ENCODE results near the gene RELN.
"Not testable (repeated sequence)": the region's sequence is repeated elsewhere in the genome, so short reads cannot be mapped to it uniquely, and the experiment has no call there.

The RELN gene

DNA sequence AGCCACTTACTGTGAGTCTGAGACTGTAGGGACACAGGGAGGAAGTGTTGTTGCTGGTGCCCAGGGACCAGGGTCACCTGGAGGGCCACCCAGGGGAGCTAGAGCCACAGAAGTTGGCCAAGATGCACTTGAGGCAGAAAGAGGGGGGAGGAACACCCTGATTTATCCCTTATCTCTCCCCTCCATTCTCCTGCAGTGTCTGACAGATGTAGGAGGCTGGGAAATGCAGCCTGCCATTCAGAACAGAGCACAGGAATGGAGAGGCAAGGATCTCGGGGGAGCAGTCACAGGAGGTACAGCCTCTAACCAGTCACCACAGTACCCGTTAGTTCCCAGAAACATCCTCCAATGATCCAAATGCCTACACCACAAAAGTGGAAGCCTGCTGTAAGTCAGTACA is 425.0 kb downstream of the RELN start:
- no peak for DNase-seq (ENCODE audit: low spot score)

DNA sequence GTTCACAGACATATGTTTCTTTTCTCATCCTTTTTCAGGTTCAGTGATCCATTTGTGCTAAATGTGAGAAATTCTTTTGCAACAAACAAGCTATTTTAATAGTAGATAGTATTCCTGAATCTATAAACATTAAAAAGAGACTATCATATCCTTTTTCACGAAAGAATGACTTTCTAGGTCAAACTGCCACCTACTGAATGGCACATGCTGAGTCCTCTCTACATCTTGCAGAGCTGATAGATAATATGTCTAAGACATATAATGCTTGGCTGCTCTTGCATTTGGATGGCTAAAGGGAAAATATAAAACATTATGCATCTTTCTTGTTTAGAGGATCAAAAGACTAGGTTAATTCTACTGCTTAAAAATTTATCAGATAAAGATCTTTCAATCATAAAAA is 429.3 kb downstream of the RELN start:
- DNase-seq (ENCODE audit: low spot score): no peak

DNA sequence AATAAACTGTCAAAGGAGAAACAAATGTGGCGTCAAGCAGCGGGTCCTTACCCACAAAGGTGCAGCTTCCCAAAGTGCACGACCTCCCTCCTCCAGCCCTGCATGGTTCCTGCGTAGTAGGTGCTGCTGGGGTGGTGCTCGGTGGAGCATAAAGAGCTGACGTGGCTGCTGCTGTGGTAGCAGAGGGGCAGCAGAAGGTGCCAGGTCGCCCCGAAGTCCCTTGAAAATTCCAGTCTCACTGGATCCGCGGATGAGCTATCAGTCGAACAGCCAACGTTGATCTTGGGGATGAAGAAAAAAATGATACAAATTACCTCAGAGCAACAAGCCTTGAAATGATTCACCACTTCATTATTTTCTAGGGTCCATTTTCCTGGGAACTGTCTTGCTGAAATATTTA is 438.4 kb downstream of the RELN start:
- DNase-seq (ENCODE audit: low spot score): no peak

DNA sequence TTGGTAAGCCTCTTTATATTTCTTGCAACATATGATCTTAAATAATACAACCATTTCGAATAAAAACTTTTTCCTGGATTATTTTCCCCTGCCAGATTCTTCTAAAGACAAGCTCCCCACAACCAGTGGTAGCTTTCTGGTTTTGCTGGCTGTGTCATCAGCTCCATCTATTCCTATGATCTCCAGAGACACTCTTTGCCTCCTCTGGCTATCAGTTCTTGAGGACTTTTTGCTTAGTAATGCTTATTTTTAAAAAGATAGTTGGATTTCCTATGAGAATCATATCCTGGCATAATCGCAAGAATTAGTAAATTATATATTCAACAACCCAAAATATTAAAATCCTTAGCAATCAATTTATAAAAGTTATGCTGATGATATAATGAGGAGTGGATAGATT is 439.7 kb downstream of the RELN start:
- DNase-seq (ENCODE audit: low spot score): no peak

DNA sequence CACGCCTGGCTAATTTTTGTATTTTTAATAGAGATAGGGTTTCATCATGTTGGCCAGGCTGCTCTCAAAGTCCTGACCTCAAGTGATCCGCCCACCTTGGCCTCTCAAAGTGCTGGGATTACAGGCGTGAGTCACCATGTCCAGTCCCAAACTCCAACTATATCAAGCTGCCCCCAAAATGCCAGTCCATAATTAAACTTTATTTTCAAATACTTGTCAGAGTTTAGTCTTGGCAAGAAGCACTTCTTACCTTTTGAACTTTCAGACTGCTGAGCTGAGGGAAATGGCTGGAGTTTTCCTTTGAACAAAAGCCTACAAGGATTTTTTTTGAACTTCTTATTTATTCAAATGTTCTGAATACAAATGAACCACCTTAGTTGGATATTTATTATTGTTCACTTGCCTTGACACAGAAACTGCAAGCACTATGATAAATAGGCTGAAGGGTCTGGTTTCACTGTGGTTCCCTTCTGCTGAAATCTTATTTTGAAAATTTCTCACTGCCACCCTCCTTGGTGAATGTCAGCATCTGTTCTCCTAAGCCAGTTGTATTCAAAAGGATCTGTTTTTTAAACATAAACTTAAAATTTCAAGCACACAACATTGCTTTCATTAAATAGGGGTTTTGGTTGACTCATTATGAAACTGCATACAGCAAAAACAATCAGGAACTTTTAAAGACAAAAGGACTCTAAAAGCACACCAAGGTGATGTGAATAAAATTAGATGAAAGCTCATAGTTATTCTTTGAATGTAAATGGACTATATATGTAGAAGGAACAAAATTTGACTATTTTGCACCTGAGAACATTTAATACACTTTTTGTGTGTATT is 441.8 kb downstream of the RELN start:
- DNase-seq (ENCODE audit: low spot score): no peak

DNA sequence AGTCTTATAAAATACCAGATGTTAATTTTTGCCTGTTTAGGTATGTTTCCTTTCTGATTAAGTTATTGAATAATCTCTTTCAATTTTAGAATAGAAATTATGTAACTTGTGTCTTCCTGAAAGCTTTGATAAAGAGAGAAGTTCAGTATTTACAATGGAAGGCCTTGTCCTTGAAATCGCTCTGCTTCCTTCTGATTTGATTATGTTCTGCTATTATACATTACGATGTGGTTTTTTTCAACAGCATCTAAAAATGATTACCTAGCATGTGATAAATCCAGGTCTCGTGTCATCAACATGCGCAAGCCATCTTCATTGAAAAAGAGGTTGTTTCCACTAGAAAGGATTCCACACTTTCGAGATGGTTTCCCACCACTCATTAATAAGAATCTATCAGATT is 447.0 kb downstream of the RELN start:
- DNase-seq (ENCODE audit: low spot score): no peak

DNA sequence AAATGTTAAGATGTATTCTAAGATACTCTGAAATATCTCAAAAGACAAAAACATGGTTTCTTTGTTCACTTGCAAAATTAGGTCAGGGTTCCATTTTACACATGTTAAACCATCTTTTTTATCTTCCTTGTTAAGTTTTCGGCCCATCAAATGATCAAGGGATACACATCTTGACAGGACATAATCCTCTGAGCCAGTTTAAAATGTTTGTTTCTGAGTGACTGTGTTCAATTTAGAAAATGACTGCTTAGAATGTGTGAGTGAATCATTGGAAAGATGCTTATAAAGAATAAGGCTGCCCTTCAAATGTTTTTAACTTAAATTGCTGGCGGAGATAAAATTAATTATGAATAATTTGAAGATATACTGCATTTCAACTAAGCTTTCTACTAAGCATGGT is 447.5 kb downstream of the RELN start:
- no peak for DNase-seq (ENCODE audit: low spot score)

DNA sequence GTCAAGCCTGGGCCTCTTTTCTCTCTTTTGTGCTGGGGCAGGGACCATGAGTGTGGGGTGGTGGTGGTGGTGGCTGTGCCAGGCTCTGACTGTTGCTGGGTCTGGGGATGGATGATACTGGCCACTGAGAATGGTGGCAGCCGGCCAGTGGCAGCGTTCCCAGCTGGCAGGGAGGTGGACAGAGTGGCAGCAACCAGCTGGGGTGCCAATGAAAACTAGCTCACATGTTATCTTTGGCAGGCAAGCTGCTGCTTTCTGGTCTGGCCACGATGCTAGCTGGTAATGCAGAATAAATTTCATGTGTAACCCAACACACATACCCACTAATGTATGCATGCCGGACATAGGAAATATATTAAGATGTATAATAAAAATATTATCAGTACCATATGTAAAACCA is 448.4 kb downstream of the RELN start:
- no peak for DNase-seq (ENCODE audit: low spot score)

DNA sequence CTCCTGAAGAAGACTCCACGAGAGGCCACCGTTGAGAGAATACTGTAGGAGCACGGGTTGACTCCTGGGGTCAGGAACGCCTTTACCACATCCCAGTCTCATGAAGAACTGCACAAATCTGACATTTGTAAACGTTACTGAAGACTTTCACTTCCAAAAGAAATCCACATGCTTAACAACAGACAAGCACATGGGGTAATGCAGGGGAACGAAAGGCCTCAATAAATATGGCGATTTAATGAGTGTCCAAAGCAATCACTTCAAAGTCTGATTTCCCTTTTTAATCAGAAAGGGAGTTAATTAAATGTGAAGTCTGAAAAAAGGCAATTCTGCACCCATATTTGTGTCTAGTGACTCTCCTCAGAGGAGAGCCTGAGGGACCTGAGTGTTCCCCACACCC is 449.1 kb downstream of the RELN start:
- no peak for DNase-seq (ENCODE audit: low spot score)

DNA sequence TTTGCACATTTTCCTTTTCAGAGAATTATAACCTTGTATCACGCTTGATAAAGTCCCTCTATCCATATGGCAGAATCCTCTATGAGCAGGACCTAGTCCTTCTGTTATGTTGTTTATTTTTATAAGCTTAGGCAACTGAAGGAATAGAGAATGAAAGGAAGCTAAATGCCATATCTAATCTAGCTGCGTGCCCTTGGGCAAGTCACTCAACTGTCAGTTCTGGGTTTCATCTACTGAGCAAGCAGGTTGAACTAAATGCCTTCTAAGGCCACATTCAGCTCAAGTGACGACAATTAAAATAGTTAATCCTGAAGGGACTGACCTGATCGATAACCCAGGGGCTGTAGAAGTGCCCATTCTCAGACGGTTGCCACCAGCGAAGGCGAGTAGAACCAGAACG is 449.6 kb downstream of the RELN start:
- no peak for DNase-seq (ENCODE audit: low spot score)

DNA sequence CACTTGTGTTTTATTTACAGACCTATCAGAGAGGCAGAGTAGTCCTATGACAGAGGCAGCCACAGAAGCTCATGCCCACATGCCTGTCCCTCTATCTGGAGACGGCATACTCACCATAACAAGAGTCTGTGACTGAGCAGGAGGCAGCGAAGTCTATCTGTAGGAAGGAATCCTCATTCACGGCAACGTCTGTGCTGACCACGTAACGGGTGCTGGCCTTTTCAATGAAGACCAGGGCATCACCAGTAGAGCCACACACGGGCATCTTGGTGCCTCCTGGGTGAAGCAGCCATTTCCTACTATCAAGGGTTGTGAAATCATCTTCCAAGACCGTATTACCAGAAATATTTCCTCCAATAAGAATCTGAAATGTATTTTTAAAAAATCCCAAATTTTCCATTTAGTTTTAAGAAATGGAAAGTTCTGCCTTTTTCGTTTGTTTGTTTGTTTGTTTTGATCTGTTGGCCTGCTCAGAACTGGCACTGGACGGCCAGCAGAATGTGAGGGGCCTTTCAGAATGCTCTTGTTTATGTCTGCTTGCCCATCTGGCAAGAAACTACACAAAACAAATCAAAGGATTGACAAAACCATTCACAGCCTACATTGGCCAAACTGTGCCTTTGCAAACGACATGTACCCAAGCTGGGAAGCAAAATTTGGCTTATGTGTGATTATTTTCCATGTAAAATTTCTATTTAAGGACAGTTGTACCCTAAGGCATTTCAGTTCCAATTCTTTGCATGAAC is 450.3 kb downstream of the RELN start:
- no peak for DNase-seq (ENCODE audit: low spot score)

DNA sequence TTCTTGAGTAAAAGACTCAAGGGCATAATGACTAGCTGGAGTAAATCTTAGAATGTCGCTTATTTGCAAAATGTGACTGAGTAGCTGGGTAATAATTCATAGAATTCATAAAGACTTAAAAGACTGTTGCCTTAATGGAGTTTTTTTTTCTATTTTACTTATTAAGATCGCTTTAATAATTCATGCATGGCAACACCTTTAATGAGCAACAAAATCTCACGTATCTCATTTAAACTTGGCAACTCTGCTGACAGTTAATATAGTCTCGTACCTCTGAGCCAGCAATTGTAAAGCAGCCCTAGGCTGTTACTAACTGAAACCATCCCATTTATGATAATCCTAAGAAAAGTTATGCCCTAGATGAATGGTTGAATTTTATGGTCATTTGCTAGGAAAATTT is 455.7 kb downstream of the RELN start:
- DNase-seq (ENCODE audit: low spot score): no peak

DNA sequence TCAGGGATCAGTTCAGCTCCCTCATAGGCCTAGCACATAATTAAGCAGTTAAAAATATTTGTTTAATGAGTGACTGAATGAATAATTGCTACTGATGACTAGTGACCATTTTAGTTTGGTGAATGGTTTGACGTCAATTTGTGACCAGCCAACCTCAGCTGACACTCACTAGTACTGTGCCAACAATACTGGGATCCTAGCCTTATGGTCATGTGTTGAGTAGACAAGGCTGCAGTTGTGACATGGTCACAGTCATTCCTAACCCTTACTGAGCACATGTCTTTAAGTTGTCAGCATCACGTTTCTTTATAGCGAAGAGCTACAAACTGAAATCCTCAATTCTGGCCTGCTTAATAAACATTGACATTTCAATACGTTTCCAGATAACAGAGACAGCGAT is 456.5 kb downstream of the RELN start:
- DNase-seq (ENCODE audit: low spot score): no peak

DNA sequence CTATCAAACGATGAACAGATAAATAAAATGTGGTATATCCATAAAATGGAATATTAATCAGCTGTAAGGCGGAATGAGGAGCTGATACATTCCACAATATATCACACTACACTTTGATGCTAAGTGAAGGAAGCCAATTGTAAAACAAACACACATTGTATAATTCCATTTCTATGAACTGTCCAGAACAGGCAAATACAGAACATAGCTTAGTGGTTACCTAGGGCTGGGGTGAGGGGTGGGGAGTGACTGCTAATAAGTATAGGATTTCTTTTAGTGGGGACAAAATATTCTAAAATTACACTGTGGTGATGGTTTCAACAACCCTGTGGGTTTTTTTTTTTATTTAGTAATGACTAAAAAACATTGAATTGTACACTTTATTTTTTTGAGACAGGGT is 461.3 kb downstream of the RELN start:
- DNase-seq (ENCODE audit: low spot score): no peak

DNA sequence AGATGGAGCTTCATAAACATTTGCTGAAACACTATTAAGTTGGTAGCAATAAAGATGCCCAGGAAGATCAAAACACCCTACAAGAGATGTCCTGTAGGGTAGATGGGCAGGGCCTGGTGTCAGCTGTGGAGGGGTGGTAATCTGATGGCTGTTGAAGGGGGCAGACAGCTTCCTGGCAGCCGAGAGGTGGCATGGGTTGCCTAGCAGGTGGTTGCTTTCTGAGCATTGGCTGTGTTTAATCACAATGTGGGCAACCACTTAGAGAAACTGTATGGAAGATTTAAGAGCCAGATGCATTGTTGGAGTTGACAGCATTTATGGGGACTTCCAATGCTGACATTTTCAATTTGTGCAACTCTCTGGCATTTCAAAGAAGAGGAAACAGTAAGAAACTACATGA is 463.5 kb downstream of the RELN start:
- DNase-seq (ENCODE audit: low spot score): no peak

DNA sequence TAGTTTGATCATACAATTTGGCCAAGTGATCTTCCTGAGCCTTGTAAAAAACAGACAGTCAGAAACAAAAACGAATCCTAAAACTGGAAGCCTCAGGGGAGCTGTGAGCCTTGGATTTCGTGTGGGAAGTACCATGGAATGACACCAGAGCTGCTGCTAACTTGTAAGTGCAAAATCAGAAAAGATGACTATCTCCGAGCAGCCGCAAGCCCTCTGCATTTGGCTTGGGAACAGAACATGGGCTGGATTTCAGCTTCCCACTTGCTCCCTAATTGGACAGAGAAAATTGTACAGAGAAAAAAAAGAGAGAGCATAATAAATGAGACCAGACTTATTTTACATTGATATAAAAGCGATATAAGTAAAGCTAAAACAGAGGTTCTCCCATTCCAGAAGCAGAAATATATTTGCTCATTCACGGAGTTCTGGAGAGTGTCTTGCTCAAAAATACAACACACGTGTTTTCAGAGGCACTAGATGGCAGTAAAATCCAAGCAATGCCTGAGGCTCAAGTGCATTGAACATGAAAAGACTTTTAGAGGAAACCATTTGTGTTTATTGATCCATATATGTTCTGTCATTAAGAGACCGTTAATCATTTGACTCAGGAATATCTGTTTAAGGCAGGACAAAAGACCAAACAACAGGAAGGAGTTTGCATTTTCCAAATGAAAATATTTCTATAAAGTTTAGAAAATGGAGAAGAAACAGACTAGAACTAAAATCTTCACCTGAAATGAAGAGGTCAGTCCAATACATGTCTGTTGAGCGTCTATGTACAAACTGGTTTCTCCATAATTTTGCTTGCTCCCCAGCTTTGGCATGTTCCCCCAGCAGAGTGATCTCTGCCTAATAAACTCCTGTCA is 465.2 kb downstream of the RELN start:
- DNase-seq (ENCODE audit: low spot score): peak; percentile 64

DNA sequence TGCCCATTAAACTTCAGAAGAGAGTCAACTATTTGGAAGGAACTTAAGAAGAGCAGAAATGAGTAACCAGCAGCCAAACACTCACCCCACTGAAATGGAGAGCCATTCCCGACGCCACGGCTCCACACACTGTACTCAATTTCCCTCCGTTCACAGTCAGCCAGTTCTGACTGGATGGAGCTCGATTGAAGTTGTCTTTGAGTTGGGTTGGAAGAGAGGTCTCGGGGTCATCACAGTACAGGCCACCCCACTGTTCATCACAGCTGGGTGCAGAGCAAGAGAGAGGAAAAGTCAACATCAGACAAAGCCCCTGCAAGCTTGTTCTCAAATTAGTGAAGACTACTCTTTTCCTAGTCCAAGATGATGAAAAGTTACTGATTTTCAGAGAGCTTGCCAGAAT is 467.5 kb downstream of the RELN start:
- no peak for DNase-seq (ENCODE audit: low spot score)

DNA sequence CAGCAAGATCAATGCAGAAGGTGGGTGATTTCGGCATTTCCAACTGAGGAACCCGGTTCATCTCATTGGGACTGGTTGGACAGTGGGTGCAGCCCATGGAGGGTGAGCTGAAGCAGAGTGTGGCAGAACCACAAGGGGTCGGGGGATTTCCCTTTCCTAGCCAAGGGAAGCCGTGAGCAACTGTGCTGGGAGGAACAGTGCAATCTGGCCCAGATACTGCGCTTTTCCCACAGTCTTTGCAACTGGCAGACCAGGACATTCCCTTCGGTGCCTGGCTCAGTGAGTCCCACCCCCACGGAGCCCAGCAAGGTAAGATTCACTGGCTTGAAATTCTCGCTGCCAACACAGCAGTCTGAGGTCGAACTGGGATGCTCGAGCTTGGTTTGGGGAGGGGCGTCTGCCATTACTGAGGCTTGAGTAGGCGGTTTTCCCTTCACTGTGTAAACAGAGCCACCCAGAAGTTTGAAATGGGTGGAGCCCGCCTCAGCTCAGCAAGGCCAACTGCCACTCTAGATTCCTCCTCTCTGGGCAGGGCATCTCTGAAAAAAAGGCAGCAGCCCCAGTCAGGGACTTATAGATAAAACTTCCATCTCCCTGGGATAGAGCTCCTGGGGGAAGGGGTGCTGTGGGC is 484.8 kb downstream of the RELN start:
- DNase-seq (ENCODE audit: low spot score): no peak

DNA sequence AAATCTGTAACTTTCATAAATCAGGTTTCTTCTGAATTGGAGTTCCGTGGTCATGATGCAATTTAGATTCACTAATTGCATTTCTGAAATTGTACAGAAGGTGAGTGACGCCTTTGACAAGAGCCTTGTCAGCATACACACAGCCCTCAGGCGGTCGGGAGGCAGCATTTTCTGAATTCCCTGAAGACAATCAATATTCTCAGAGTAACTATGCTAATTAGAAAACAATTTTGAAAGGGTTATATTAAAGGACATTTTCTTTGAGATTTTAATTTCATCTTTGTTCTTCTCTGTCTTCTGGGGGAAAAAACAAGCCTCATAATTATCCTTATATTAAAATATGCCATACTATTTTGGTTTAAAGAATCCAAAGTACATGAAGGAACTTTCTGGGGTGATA is 488.3 kb downstream of the RELN start:
- no peak for DNase-seq (ENCODE audit: low spot score)

DNA sequence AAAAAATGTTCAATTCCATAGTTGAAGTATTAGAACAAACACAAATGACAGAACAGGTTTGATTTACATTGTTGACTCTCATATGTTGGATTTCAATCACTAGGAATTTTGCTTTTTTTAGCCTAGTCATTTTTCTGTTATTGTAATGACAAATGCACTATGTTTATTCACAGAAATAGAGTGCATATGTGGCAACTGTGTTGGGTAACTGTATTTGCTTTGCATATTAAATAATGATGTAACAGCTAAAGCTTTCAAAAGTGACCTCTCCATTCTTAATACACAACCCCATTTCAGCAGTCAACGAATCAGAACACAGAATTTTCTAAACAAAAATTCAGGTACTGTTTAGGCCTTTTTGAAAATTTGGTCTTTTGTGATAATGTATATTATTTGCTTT is 489.5 kb downstream of the RELN start:
- no peak for DNase-seq (ENCODE audit: low spot score)

DNA sequence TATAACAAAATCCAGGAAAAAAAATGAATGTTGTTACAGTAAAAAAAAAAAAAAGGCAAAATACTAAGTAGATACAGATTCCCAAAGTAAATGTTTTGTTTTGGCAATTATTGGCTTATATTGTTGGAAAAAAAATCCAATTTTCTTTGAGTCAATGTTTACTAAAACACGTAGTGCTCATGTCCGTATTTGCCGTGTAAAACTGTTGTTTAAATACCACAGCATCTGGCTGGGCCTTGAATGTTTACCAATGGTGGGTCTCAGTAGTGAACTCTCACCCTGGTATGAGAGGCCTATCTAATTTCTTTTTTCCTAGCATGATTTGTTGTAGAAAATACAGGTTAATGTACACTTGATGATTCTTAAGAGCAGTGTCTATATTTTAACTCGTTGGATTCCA is 502.0 kb downstream of the RELN start:
- no peak for DNase-seq (ENCODE audit: low spot score)

DNA sequence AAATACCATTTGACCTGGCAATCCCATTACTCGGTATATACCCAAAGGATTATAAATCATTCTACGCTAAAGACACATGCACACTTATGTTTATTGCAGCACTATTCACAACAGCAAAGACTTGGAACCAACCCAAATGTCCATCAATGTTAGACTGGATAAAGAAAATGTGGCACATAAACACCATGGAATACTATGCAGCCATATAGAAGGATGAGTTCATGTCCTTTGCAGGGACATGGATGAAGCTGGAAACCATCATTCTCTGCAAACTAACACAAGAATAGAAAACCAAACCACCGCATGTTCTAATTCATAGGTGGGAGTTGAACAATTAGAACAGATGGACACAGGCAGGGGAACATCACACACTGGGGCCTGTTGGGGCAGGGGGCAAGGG is 502.6 kb downstream of the RELN start:
- DNase-seq (ENCODE audit: low spot score): not testable (repeated sequence)

Data from RKO (cell line).